Activated T-helper 17 cell treated with anti-CD3 and anti-CD28 coated beads, Interleukin-2, amount 50 U/mL, for 72 hours (primary cell): ENCODE measurements around the gene MRPS31. TPM values are rescaled to one million over a fixed set of nuclear protein-coding genes. Genes with fewer than 3 reads are reported as not detected.
A peak's percentile ranks its signal among the peaks of the same experiment; 100 is the strongest.
"Not testable (repeated sequence)": the region's sequence is repeated elsewhere in the genome, so short reads cannot be mapped to it uniquely, and the experiment has no call there.

ENCODE experiments used
- ATAC-seq: fragments of 150-1000 bp; cut with Tn5 transposase; replicated peaks from 2 replicates; pipeline ENCODE4 v1.10.0; 2021; ENCODE audit warnings: mild to moderate bottlenecking, moderate library complexity
- H3K27ac Mint-ChIP-seq: one replicate; pipeline ENCODE4 v1.8.0; 2022; ENCODE audit warnings: mixed read lengths
- H3K27me3 Mint-ChIP-seq: one replicate; pipeline ENCODE4 v1.8.0; 2022; ENCODE audit warnings: mixed read lengths
- H3K36me3 Mint-ChIP-seq: one replicate; pipeline ENCODE4 v1.8.0; 2022; ENCODE audit warnings: low read depth, mild to moderate bottlenecking, mixed read lengths
- H3K4me1 Mint-ChIP-seq: one replicate; pipeline ENCODE4 v1.8.0; 2022; ENCODE audit warnings: mixed read lengths
- H3K4me3 Mint-ChIP-seq: one replicate; pipeline ENCODE4 v1.8.0; 2022; ENCODE audit warnings: mild to moderate bottlenecking, mixed read lengths
- H3K9me3 Mint-ChIP-seq: one replicate; pipeline ENCODE4 v1.8.0; 2022; ENCODE audit warnings: mixed read lengths
- total RNA-seq, 2 donors: library from RNA; stranded (reverse); gene quantifications; one replicate each; pipeline ENCODE4 v1.2.3, GENCODE V29; 2022

MRPS31 gene
- total RNA-seq, 2 donors from 2014 or later, result 39.8 to 41.8 TPM

GRCh38 chr13:40798380-40798779, 27.4 kb upstream of the MRPS31 start:
- no peaks in the 10 kb centered on the region for H3K27me3 Mint-ChIP-seq
- H3K36me3 Mint-ChIP-seq, result peaks cover 77% of the 10 kb centered on the region
- H3K9me3 Mint-ChIP-seq, result no peaks in the 10 kb centered on the region
- H3K4me1 Mint-ChIP-seq, result peaks cover 8% of the 10 kb centered on the region
- peak overlapping the region; percentile 62 for H3K27ac Mint-ChIP-seq
- H3K4me3 Mint-ChIP-seq, result peak overlapping the region; percentile 54
- peak; percentile 48 for ATAC-seq

- ATAC-seq, result no peak
- H3K4me1 Mint-ChIP-seq, result peaks cover 12% of the 10 kb centered on the region
- no peaks in the 10 kb centered on the region for H3K9me3 Mint-ChIP-seq
- peak overlapping the region; percentile 15 for H3K27ac Mint-ChIP-seq
- H3K4me3 Mint-ChIP-seq, result no peak overlapping the region
- no peaks in the 10 kb centered on the region for H3K27me3 Mint-ChIP-seq
- peaks cover 59% of the 10 kb centered on the region for H3K36me3 Mint-ChIP-seq
Observed at GRCh38 chr13:40796649-40797048, 25.7 kb upstream of the MRPS31 start.

GRCh38 chr13:40794414-40795368, 23.7 kb upstream of the MRPS31 start:
- peaks cover 42% of the 10 kb centered on the region for H3K36me3 Mint-ChIP-seq
- H3K4me3 Mint-ChIP-seq, result no peak overlapping the region
- peak overlapping the region; percentile 29 for H3K27ac Mint-ChIP-seq
- H3K9me3 Mint-ChIP-seq, result no peaks in the 10 kb centered on the region
- H3K4me1 Mint-ChIP-seq, result peaks cover 12% of the 10 kb centered on the region
- no peak for ATAC-seq
- no peaks in the 10 kb centered on the region for H3K27me3 Mint-ChIP-seq

- ATAC-seq, result no peak
Observed at GRCh38 chr13:40793339-40793738, 22.3 kb upstream of the MRPS31 start.

GRCh38 chr13:40792284-40793051, 21.5 kb upstream of the MRPS31 start:
- H3K4me1 Mint-ChIP-seq, result peaks cover 12% of the 10 kb centered on the region
- no peaks in the 10 kb centered on the region for H3K9me3 Mint-ChIP-seq
- no peak overlapping the region for H3K27ac Mint-ChIP-seq
- no peak overlapping the region for H3K4me3 Mint-ChIP-seq
- H3K27me3 Mint-ChIP-seq, result no peaks in the 10 kb centered on the region
- peaks cover 28% of the 10 kb centered on the region for H3K36me3 Mint-ChIP-seq
- no peak for ATAC-seq

More at GRCh38 chr13:40793339-40793738, 22.3 kb upstream of the MRPS31 start:
- Mint-ChIP-seq H3K9me3 (no peaks in the 10 kb centered on the region), H3K4me3 (no peak overlapping the region), H3K27me3 (no peaks in the 10 kb centered on the region), H3K4me1 (peaks cover 12% of the 10 kb centered on the region), H3K27ac (no peak overlapping the region), H3K36me3 (peaks cover 29% of the 10 kb centered on the region)

GRCh38 chr13:40790154-40790616, 19.2 kb upstream of the MRPS31 start:
- H3K36me3 Mint-ChIP-seq, result peaks cover 15% of the 10 kb centered on the region
- H3K4me1 Mint-ChIP-seq, result peaks cover 17% of the 10 kb centered on the region
- no peaks in the 10 kb centered on the region for H3K9me3 Mint-ChIP-seq
- H3K27me3 Mint-ChIP-seq, result no peaks in the 10 kb centered on the region
- ATAC-seq, result no peak
- no peak overlapping the region for H3K27ac Mint-ChIP-seq
- peak overlapping the region; percentile 62 for H3K4me3 Mint-ChIP-seq

- Mint-ChIP-seq H3K27ac (peak within 1 kb of the TSS; percentile 38), H3K9me3 (no peaks in the 10 kb centered on the region), H3K4me1 (peaks cover 16% of the 10 kb centered on the region), H3K36me3 (peaks cover 8% of the 10 kb centered on the region), H3K4me3 (peak within 1 kb of the TSS; percentile 67), H3K27me3 (no peaks in the 10 kb centered on the region)
- peak; percentile 85 for ATAC-seq
Observed at GRCh38 chr13:40789275-40790153, 18.5 kb upstream of the MRPS31 start, which contains the start of gene SLC25A15. SLC25A15 (plus strand) TSS chr13:40789611; CDS start chr13:40793227, 3,616 bp downstream.

- peak overlapping the region; percentile 38 for H3K27ac Mint-ChIP-seq
- H3K4me1 Mint-ChIP-seq, result peaks cover 16% of the 10 kb centered on the region
- H3K4me3 Mint-ChIP-seq, result peak overlapping the region; percentile 67
- H3K9me3 Mint-ChIP-seq, ATAC-seq, H3K36me3 Mint-ChIP-seq, H3K27me3 Mint-ChIP-seq: not testable (repeated sequence)
Observed at GRCh38 chr13:40788540-40789274, 17.7 kb upstream of the MRPS31 start.

GRCh38 chr13:40787062-40787461, 16.1 kb upstream of the MRPS31 start:
- ATAC-seq, result peak; percentile 12
- Mint-ChIP-seq H3K27ac (peak overlapping the region; percentile 77), H3K27me3 (no peaks in the 10 kb centered on the region), H3K36me3 (no peaks in the 10 kb centered on the region), H3K9me3 (no peaks in the 10 kb centered on the region), H3K4me3 (peak overlapping the region; percentile 48), H3K4me1 (peaks cover 14% of the 10 kb centered on the region)

- H3K27ac Mint-ChIP-seq, result peak overlapping the region; percentile 77
- no peaks in the 10 kb centered on the region for H3K27me3 Mint-ChIP-seq
- H3K9me3 Mint-ChIP-seq, result no peaks in the 10 kb centered on the region
- H3K4me1 Mint-ChIP-seq, result peaks cover 12% of the 10 kb centered on the region
- no peaks in the 10 kb centered on the region for H3K36me3 Mint-ChIP-seq
- ATAC-seq, result peak; percentile 65
- H3K4me3 Mint-ChIP-seq, result peak overlapping the region; percentile 48
Observed at GRCh38 chr13:40786568-40786996, 15.6 kb upstream of the MRPS31 start.

GRCh38 chr13:40784540-40784939, 13.6 kb upstream of the MRPS31 start:
- Mint-ChIP-seq H3K9me3 (no peaks in the 10 kb centered on the region), H3K4me1 (peaks cover 12% of the 10 kb centered on the region), H3K4me3 (no peak overlapping the region), H3K27ac (no peak overlapping the region), H3K27me3 (no peaks in the 10 kb centered on the region), H3K36me3 (no peaks in the 10 kb centered on the region)
- no peak for ATAC-seq

GRCh38 chr13:40782971-40783370, 12.0 kb upstream of the MRPS31 start:
- H3K27ac Mint-ChIP-seq, H3K27me3 Mint-ChIP-seq, ATAC-seq, H3K4me3 Mint-ChIP-seq, H3K9me3 Mint-ChIP-seq, H3K36me3 Mint-ChIP-seq: not testable (repeated sequence)
- peaks cover 13% of the 10 kb centered on the region for H3K4me1 Mint-ChIP-seq

GRCh38 chr13:40781717-40782116, 10.7 kb upstream of the MRPS31 start:
- ATAC-seq, result no peak
- peaks cover 17% of the 10 kb centered on the region for H3K4me1 Mint-ChIP-seq
- H3K27ac Mint-ChIP-seq, result no peak overlapping the region
- H3K4me3 Mint-ChIP-seq, result no peak overlapping the region
- no peaks in the 10 kb centered on the region for H3K27me3 Mint-ChIP-seq
- no peaks in the 10 kb centered on the region for H3K9me3 Mint-ChIP-seq
- no peaks in the 10 kb centered on the region for H3K36me3 Mint-ChIP-seq
